SKM-1 treated with dmso at 0.1 percent for 144 hours (cell line): Measurements from ENCODE around the gene SHISA3.

ENCODE experiments used
- DNase-seq: peaks from one replicate; lab custom pipeline; 2025; ENCODE audit not compliant: unreplicated experiment; lab: John Stamatoyannopoulos, UW

Gene SHISA3

DNA sequence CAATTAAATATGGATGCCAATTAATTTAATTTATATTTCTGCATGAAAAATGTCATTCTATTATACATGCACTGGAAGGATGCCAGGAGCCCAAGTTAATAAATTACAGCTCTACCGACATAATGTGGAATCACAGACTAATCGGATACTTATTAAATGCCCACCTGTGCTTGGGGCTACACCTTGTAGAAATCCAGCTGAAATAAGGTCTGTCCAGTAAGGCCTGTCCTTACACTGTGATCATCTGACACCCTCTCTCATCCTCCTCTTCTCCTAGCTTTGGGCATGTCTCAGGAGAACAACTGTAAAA, 6.0 kb upstream of the SHISA3 start:
- no peak for DNase-seq

DNA sequence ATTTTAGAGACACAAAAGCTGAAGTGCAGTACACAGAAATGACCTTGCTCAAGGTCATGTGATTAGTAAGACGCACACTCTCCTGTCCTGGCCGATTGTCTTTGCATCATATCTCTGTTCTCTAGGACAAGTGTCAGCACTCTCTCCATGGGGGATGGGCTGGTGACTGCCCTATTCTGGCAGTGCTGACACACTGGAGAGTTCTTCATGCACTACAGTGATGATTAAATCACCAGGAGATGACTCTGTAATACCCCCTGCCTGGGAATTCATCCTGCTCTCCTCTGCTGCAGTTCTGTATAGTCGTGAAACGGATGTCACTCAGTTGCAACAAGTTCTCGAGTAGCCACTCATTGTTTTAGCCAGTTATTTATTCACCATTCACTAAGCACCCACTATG, 5.3 kb upstream of the SHISA3 start:
- DNase-seq: no peak

DNA sequence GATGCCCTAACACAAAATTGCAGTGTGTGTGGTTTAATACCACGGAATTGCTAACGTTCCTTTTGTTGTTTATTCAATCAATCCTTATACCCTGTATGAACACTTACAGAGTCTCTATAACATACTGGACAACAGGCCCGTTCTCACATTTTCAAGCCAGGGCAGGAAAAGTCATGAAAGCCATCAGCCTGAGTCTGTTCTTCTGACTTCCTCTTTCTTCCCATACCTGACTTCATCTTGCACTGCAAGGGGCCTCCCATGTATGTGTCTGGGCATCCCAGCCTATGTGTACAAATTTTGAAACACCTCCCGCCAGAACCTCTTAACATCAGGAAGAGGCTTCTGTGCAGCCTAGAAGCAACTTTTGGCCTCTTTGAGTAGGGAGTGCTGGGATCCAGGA, 4.9 kb upstream of the SHISA3 start:
- no peak for DNase-seq

DNA sequence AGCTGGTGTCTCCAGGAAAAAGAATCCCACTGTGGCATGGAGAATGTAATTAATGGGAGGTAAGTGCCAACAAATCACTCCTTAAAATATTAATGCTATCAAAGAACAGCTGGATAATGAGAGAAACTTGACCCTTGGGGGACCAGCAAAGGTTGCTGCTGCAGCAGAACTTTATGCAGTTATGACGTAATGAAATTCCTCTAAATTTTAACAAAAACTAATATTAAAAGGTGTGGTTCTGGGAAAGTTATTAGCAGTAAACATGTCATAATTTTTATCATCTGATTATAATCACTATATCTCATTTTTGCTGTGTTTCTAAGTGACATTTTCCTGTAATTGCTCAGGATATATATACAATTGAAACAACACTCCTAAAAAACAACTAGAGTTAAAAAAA, 1.7 kb upstream of the SHISA3 start:
- DNase-seq: no peak

DNA sequence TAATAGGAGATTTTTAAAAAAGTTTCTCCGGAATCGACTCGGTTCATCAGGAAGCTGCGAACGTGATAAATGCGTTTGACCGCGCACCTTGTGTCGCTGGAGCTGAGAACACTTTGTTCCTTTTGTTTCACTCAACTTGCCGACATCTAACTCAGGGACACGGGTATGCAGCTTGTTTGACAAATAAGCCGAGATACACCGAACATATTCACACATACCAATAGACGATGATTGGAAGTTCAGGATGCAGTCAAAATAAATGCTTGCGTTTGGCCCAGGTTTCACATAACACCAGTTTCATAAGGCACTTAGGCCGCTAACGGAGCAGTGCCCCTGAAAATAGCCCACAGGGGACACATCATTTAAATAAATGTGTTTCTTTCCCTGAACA, 932 bp upstream of the SHISA3 start:
- DNase-seq: no peak

DNA sequence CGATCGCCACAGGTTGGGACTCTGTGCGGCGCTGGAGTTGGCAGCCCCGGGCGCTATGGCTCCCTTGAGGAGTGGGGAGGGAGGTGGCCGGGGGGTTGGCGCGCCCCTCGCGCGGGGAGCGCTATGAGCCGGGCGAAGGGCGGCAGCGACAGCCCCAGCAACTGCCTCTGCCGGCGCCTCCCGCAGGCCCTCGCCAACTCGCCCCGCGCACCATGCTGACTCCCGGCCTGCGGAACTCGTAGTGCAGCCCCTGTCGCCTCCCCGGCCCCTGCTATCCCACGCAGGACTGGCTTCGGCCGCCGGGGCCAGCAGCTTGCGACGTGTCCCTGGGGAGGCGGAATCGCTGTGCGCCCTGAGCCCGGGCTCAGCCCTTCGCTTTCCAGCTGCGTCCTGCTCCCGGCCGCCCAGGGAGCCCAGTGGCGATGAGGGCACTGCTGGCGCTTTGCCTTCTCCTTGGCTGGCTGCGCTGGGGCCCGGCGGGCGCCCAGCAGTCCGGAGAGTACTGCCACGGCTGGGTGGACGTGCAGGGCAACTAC, 415 bp downstream of the SHISA3 start:
- DNase-seq: no peak

DNA sequence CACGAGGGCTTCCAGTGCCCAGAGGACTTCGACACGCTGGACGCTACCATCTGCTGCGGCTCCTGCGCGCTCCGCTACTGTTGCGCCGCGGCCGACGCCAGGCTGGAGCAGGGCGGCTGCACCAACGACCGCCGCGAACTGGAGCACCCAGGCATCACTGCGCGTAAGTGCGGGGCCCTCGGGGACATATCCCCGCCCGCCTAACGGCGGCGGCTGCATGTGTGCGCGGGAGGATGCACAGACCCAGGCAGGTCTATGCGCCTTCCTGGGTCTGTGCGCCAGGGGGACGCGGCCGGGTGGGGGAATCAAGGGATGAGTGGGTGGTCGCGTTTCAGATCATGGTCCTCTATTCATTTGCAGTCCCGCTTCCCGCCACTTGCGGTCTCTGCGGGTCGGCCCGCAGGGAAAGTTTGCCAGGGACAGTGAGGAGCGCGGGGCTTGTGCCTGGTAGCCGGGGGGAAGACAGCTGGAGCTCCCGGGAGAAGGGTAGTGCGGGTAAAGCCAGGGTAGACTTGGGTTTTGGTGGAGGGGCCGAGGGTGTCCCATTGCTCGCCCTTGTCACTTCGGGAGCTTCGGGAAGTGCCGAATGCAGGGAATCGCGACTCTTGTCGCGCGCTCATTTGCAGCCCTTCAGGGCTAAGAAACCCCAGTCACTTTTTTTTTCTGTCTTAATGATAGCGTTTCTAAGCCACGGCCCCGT, 1.0 kb downstream of the SHISA3 start:
- DNase-seq: peak; percentile 21

DNA sequence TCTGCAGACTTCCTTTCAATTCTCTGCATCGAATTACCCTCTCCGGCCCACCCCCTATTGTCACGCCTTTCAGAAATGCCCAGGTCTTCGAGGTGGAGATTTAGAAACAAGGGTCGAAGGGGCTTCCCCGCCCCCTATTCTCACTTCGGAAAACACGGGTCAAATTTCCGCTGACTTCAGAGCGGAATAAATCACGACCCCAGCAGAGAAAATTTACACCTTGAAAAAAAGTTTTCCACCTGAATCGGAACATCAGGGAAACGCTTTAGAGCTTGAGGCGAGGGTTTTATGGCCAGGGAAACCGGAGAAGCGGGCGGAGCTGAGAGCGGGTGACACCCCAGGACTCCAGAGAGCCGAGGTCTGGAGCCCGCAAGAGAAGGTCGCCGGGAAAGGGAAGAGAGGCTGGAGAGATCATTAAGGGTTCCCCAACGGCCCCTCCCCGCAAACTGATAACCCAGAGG, 1.6 kb downstream of the SHISA3 start:
- no peak for DNase-seq

DNA sequence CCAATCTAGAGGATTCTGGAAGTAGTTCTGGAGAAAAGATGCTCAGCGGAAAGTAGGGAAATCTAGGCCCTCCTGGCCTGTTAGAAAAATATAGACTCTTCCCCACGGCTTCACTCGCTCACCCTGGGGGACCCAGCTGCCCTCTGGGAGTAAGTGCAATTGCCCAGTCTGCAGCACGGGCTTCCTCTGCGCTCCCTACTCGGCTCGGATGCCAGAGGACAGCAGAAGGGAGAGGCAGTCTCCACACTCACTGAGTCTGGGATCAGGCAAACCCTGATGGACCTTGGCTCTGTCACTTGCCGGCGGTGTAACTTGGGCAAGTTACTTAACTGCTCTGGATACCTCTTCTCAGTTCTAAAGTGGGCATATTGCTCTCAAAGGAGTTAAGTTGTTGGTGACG, 2.1 kb downstream of the SHISA3 start:
- no peak for DNase-seq

DNA sequence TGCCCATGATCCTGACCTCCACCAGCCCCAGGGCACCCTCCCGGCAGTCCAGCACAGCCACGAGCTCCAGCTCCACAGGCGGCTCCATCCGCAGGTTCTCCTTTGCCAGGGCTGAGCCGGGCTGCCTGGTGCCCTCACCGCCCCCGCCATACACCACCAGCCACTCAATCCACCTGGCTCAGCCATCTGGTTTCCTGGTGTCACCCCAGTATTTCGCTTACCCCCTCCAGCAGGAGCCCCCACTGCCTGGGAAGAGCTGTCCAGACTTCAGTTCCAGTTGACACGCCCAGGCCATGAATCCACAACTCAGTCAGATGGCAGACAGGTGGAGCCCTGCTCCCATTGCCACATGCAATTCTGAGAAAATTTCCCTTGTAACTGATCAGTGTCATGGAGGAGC, 3.9 kb downstream of the SHISA3 start:
- DNase-seq: no peak

DNA sequence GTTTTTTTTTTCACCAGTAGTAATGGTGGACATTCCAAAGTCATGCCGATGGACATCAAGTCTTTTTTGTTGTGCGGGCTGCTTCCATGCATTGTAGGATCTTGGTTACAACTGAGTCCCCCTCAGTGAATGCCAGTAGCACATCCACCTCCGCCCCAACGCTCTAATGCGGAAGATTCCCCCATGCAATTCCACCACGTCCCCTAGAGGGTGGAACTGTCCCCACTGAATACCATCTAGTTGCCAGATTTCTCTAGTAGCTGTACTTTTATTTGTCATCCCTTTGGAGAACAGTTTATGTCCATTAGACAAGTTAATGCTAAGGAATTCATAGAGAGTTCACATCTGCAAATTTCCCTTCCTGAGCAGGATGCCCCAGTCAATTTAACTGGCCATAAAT, 6.7 kb downstream of the SHISA3 start:
- DNase-seq: no peak

DNA sequence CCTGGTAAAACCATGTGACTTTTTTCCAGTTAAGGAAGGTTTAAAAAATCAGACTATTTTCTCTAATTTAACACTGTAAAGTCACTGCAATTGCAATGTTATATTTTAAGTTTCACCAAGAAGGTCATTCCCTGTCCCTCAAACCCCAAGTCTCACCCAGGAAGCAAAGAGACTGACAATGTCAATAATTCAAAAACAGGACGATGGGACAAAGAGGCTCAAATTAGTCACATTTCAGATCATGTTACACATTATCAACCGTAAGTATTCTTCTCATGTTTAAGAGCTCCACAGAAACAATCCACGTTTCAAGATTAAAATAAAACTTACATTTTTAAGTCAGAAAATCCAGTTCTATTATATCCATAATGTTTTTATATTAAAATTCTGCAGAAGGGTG, 13.2 kb downstream of the SHISA3 start:
- DNase-seq: no peak

DNA sequence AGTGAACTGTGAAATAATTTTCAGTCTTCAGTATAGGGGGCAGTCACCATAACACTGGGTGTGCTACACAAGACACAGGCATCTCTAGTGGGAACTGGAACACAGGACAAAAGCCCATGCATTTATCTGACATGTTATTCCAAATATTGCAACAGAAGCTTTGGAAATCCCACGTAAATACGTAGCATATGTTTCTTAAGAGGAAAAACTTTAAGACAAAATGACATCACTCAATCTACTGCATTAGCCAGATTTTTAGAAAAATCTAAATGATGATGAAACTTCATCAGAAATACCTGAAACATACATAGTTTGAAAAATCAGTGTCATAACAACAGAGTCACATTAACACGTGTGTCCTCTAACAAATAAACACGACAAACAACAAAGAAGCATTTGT, 14.5 kb downstream of the SHISA3 start:
- no peak for DNase-seq

DNA sequence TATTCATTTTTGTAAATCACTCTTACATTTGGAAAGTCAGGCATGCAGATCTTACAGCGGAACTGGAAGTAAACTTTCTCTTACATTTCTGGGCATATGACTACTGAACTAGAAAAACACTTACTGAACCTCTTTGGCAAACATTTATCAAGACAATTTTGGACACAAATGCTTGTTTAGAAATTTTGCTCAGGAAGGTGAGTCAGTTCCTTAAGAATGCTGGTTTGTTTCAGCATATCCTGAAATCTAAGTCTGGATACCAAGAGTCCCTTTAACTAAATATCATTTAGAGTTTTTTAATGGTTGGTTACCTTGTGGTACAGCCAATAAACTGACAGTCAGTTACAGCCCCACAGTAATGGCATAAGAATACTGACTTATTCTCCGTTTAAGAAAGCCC, 15.0 kb downstream of the SHISA3 start:
- no peak for DNase-seq

DNA sequence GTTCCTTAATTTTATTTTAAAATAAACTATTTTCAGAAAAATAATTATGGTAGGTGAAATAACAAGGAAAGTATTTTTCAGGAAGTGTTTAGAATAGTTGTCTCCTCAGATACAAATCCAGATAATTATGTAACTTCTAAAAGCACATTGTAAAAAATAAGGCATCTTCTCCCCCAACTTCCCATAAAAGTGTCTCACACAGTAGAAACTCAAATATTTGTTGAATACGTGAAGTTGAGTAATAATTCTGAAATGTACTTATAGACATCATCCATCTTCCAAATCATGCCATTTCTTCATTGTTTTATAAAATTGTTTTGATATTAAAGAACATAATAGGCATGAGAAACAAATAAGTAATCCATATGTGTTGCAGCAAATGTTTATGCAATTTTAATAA, 18.0 kb downstream of the SHISA3 start:
- DNase-seq: no peak

DNA sequence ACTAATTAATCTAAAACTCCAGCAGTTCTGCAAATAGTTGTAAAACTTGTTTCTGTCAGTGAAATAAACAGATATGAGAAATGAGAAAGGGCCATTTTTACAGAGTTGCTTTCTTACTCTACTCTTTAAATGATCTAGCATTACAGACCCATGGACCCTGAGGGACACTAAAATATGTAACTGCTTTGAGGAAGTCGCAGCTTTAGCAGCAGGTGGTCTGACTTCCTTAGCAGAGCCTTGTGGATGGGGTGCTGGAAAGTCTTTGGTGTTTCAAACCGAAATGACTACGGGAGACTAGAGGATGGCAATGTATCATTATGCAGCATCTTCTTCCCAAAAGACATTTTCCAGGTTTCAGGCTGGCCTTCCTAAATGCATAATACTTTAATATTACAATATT, 18.7 kb downstream of the SHISA3 start:
- no peak for DNase-seq

DNA sequence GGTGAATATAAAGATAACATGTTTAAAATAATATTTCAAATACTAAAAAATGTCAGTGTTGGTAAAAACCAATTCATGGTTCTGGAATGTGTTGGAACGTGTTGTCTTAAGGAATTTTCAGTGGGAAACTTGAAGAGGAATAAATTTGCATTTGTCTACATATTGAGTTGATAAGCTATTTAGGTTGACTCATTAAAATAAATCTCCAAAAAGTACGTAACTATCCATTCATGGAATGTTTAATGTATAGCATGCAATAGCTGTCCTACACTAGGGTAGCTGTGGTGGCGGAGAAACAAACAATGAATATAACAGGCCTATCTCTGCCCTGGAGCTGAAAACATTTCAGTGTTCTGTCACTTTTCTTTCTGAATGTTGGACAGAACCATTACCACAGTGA, 20.3 kb downstream of the SHISA3 start:
- no peak for DNase-seq

DNA sequence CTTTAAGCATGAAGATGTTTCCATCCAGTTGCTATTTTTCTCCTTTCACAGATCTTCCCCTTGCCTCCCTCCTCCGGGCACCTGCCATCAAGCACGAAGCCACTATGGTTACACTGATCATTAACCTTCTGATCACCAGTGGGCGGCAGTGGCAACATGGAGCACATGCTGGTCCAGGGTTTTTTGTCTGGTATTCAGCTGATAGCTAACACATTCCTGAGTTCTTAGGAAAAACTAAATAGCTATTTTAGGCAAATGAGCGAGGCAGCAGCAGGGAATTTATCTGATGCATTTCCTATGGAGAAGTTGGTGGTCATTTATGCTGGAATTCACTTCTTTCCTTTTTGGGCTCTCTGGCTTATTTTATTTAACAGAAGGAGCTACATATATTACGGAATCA, 22.9 kb downstream of the SHISA3 start:
- DNase-seq: no peak

DNA sequence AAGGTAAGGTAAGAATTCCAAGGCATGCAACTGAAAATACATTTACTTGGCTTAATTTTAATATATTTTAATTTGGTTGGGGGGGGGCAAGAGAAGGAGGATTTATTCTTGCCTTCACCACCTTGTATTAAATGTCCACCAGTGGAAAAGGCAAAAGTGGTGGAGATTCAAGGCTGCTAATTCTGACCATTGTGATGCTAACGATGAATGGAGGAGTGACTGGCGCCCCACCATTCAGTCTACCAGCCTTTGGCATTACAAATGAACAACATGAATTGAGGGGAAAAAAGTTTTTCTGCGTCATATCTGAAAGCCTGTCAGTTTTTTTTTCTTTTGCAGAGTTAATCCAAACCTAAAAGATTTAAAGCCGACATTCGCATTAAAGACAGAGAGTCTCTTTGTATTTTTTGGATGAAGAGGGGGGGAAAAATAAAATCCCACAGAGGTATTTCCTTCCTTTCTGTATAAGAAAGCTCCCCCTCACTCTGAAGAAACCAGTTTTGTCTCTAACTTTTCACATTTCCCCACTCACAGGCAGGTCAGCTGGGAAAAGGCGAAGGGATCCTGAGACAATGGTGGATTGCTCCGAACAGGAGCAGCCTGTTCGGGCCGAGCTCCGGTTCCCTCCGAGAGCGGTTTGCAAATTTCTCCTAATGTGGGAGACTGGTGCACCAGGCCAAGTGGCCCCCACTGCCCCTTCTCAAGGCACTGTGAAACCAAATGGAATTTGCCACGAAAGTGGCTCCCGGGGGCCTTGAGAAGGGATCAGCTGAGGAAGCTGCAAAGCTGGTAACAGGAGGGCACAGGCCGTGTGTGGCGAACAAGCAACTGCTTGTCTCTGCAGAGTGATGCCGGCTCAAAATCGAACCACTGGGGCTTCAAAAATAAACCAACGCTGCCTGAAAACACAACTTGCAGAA, 28.1 kb downstream of the SHISA3 start:
- no peak for DNase-seq

DNA sequence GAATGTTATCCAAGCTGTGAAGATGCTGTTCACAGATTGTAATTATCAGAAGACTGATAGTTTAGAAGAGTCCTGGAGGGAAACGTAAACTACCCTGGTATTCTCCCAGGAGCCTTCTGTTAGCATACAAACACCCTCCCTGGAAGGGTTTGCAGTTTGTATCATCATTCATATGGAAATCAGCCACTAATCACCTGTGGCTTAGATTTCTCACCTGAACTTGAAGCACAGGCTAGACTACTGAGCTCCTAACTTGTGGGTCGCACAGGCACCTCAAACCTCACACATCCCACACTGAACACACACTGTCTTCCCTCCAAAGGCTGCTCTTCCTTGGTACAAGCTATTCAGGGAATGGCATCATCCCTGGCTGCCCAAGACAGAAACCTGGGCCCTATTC, 30.7 kb downstream of the SHISA3 start:
- DNase-seq: no peak

DNA sequence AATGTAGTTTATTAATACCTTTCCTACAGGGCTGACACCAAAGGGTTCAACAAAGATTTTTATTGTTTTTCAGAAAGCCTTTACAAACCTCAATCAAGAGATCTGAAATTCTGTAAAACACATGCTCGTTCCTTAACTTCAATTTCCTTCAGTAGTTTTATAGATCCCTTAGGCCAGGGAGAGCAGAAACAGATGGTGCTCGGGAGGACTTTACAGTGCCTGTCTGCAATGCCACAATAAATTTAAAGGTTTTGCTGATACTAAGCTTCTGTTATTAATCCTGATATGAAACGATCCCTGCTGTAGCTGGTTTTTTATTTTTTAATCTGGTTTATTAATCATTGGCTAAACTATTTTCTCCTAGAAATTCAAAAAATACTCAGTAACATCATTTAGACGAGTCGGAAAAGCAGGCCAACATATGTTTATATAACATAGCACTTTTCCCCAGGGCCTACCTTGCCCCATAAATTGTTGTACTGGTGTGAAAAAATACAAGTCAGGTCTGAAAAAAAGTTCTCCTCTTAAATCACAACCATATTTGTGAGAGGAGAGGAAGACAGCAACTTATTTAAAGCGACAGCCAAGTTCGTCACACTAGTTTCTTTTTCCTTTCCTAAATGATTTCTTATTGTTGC, 39.8 kb downstream of the SHISA3 start:
- no peak for DNase-seq

DNA sequence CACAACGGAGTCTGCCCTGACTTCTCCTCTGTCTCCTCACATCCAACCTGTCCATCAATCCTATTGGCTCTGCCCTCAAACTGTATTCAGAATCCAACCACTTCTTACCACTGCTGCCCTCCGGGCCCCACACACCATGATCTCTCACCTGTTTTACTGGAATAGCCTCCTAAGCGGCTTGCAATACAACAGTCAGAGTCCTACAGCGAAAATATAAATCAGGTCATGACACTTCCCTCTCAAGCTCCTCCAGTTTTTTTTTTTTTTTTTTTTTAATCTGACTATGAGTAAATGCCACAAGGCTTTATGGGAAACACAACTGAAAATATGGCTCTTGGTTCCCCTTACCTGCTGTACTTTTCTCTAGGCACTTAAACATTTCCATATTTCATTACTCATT, 42.8 kb downstream of the SHISA3 start:
- DNase-seq: no peak
